Measurements from ENCODE around the gene LY86.

The LY86 gene

GRCh38 chr6:6686176-6686575 is 97.7 kb downstream of the LY86 start:
- no peak overlapping the region for H3K4me3 ChIP-seq (ENCODE audit: insufficient read depth, low read length, poor library complexity, severe bottlenecking)
- no peak overlapping the region for H3K27ac ChIP-seq (ENCODE audit: low read depth, low read length)
- no peaks in the 10 kb centered on the region for H3K79me2 ChIP-seq (ENCODE audit: insufficient read depth, low read length)
- no peak for TF ChIP-seq EZH2phosphoT487 (conservative IDR thresholded peaks at IDR 0.05; ENCODE audit: low read length)
- no peak for TF ChIP-seq CTCF (IDR thresholded peaks at IDR 0.05; ENCODE audit: insufficient read depth, low read length, poor library complexity, severe bottlenecking)
- H3F3A ChIP-seq (ENCODE audit: insufficient read depth), result no peaks in the 10 kb centered on the region
- H3K9me2 ChIP-seq (replicated peaks; ENCODE audit: insufficient read depth, low read length), result no peaks in the 10 kb centered on the region
- H2AFZ ChIP-seq (ENCODE audit: low read depth, low read length, severe bottlenecking), result no peak overlapping the region
- no peaks in the 10 kb centered on the region for H4K20me1 ChIP-seq (ENCODE audit: low read depth, low read length)
- H3K9me3 ChIP-seq (ENCODE audit: insufficient read depth, low read length), result no peaks in the 10 kb centered on the region
- H3K27me3 ChIP-seq (ENCODE audit: low read length), result no peaks in the 10 kb centered on the region
- no peak overlapping the region for H3K4me2 ChIP-seq (ENCODE audit: low read depth, low read length, poor library complexity, severe bottlenecking)
- no peaks in the 10 kb centered on the region for H3K36me3 ChIP-seq (ENCODE audit: low read length)
- no peak overlapping the region for H3K9ac ChIP-seq (ENCODE audit: low read length)

GRCh38 chr6:6686748-6687601 is 98.5 kb downstream of the LY86 start:
- Histone ChIP-seq H3F3A (ENCODE audit: insufficient read depth) (no peaks in the 10 kb centered on the region), H3K4me3 (ENCODE audit: insufficient read depth, low read length, poor library complexity, severe bottlenecking) (no peak overlapping the region), H3K9ac (ENCODE audit: low read length) (no peak overlapping the region), H2AFZ (ENCODE audit: low read depth, low read length, severe bottlenecking) (no peak overlapping the region), H3K27me3 (ENCODE audit: low read length) (no peaks in the 10 kb centered on the region), H3K9me3 (ENCODE audit: insufficient read depth, low read length) (no peaks in the 10 kb centered on the region), H3K9me2 (replicated peaks; ENCODE audit: insufficient read depth, low read length) (no peaks in the 10 kb centered on the region), H3K36me3 (ENCODE audit: low read length) (no peaks in the 10 kb centered on the region), H3K27ac (ENCODE audit: low read depth, low read length) (no peak overlapping the region), H3K79me2 (ENCODE audit: insufficient read depth, low read length) (no peaks in the 10 kb centered on the region), H3K4me2 (ENCODE audit: low read depth, low read length, poor library complexity, severe bottlenecking) (no peak overlapping the region), H4K20me1 (ENCODE audit: low read depth, low read length) (no peaks in the 10 kb centered on the region)
- TF ChIP-seq EZH2phosphoT487 (conservative IDR thresholded peaks at IDR 0.05; ENCODE audit: low read length) (no peak), CTCF (IDR thresholded peaks at IDR 0.05; ENCODE audit: insufficient read depth, low read length, poor library complexity, severe bottlenecking) (no peak)

GRCh38 chr6:6688283-6688682 is 99.8 kb downstream of the LY86 start:
- no peaks in the 10 kb centered on the region for H3K9me3 ChIP-seq (ENCODE audit: insufficient read depth, low read length)
- TF ChIP-seq EZH2phosphoT487 (conservative IDR thresholded peaks at IDR 0.05; ENCODE audit: low read length) (no peak), CTCF (IDR thresholded peaks at IDR 0.05; ENCODE audit: insufficient read depth, low read length, poor library complexity, severe bottlenecking) (no peak)
- no peak overlapping the region for H2AFZ ChIP-seq (ENCODE audit: low read depth, low read length, severe bottlenecking)
- H3K79me2 ChIP-seq (ENCODE audit: insufficient read depth, low read length), result no peaks in the 10 kb centered on the region
- no peaks in the 10 kb centered on the region for H4K20me1 ChIP-seq (ENCODE audit: low read depth, low read length)
- H3K4me2 ChIP-seq (ENCODE audit: low read depth, low read length, poor library complexity, severe bottlenecking), result no peak overlapping the region
- no peaks in the 10 kb centered on the region for H3K36me3 ChIP-seq (ENCODE audit: low read length)
- H3K9ac ChIP-seq (ENCODE audit: low read length), result no peak overlapping the region
- H3K27ac ChIP-seq (ENCODE audit: low read depth, low read length), result no peak overlapping the region
- no peak overlapping the region for H3K4me3 ChIP-seq (ENCODE audit: insufficient read depth, low read length, poor library complexity, severe bottlenecking)
- no peaks in the 10 kb centered on the region for H3K27me3 ChIP-seq (ENCODE audit: low read length)
- no peaks in the 10 kb centered on the region for H3K9me2 ChIP-seq (replicated peaks; ENCODE audit: insufficient read depth, low read length)
- no peaks in the 10 kb centered on the region for H3F3A ChIP-seq (ENCODE audit: insufficient read depth)

Measured in SU-DHL-6 (cell line).